HepG2 (cell line): Measurements from ENCODE around the gene AGPAT3. TPM values are rescaled to one million over a fixed set of nuclear protein-coding genes. Genes with fewer than 3 reads are reported as not detected.
A peak's percentile ranks its signal among the peaks of the same experiment; 100 is the strongest.

Experiments used
- PHF8 ChIP-seq: sonication (generic); formaldehyde crosslinking; IDR thresholded peaks from 2 replicates; pipeline ENCODE4 v1.5.0; 2020; ENCODE audit warnings: missing genetic modification reagents
- TOE1 ChIP-seq: sonication (generic); formaldehyde crosslinking; IDR thresholded peaks from 2 replicates; pipeline ENCODE4 v1.4.0; 2020; ENCODE audit warnings: mild to moderate bottlenecking, missing genetic modification reagents
- ZNF101 ChIP-seq: sonication (generic); formaldehyde crosslinking; IDR thresholded peaks from 2 replicates; pipeline ENCODE4 v1.4.0; 2020; ENCODE audit warnings: mild to moderate bottlenecking, low read depth, missing genetic modification reagents, borderline replicate concordance
- ZNF121 ChIP-seq: sonication (generic); formaldehyde crosslinking; IDR thresholded peaks from 2 replicates; pipeline ENCODE4 v1.5.0; 2020; ENCODE audit warnings: mild to moderate bottlenecking, missing genetic modification reagents
- ZNF263 ChIP-seq: sonication (generic); formaldehyde crosslinking; IDR thresholded peaks from 2 replicates; pipeline ENCODE4 v1.4.0; 2020; ENCODE audit warnings: missing genetic modification reagents
- ZNF331 ChIP-seq: sonication (generic); formaldehyde crosslinking; IDR thresholded peaks from 2 replicates; pipeline ENCODE4 v1.4.0; 2020; ENCODE audit warnings: missing genetic modification reagents
- ZNF335 ChIP-seq: sonication (generic); formaldehyde crosslinking; IDR thresholded peaks from 2 replicates; pipeline ENCODE4 v1.4.0; 2020; ENCODE audit warnings: missing genetic modification reagents
- ZNF709 ChIP-seq: sonication (generic); formaldehyde crosslinking; IDR thresholded peaks from 2 replicates; pipeline ENCODE4 v1.5.0; 2020; ENCODE audit warnings: mild to moderate bottlenecking, missing genetic modification reagents
- ZSCAN20 ChIP-seq: sonication (generic); formaldehyde crosslinking; IDR thresholded peaks from 2 replicates; pipeline ENCODE4 v1.4.0; 2020; ENCODE audit warnings: missing genetic modification reagents, mild to moderate bottlenecking, borderline replicate concordance
- polyA plus RNA-seq, 8 experiments: library from polyadenylated mRNA; depleted of rRNA in 3 of 8; stranded (reverse) in 7 of 8; unstranded in 1 of 8; fragments of >200 nt; fragmentation: Illumina TruSeq in 4 of 8; extraction: Trizol in 4 of 8; gene quantifications; 2 replicates each; pipeline versions ENCODE4 v1.2.1 to v1.2.3, GENCODE V29; 2011 to 2016; ENCODE audit warnings: low read depth in 4 of 8, missing spikeins in 1 of 8, mixed read lengths in 1 of 8; ENCODE audit not compliant: insufficient read depth in 1 of 8
- total RNA-seq, 5 experiments: library from RNA; depleted of rRNA; stranded (reverse); fragments of >200 nt; fragmentation: Illumina TruSeq; extraction: Trizol; gene quantifications; 2 replicates each; pipeline ENCODE4 v1.2.3, GENCODE V29; 2016; ENCODE audit warnings: low read depth in 1 of 5
- TF ChIP-seq, protein P1 (sequence below): sonication (generic); formaldehyde crosslinking; IDR thresholded peaks from 2 replicates; pipeline ENCODE4 v1.4.0; 2020; ENCODE audit warnings: mild to moderate bottlenecking, missing genetic modification reagents
- TF ChIP-seq, protein P2 (sequence below): IDR thresholded peaks from 2 replicates; pipeline ENCODE4 v1.6.1; 2016; ENCODE audit warnings: low read depth, borderline replicate concordance
- TF ChIP-seq, protein P3 (sequence below): sonication (generic); formaldehyde crosslinking; IDR thresholded peaks from 2 replicates; pipeline ENCODE4 v1.5.0; 2020; ENCODE audit warnings: mild to moderate bottlenecking, missing genetic modification reagents
- TF ChIP-seq, protein P4 (sequence below): sonication (generic); formaldehyde crosslinking; IDR thresholded peaks from 2 replicates; pipeline ENCODE4 v1.4.0; 2020; ENCODE audit warnings: missing genetic modification reagents, mild to moderate bottlenecking, borderline replicate concordance
- TF ChIP-seq, protein P5 (sequence below): sonication (generic); formaldehyde crosslinking; IDR thresholded peaks from 2 replicates; pipeline ENCODE4 v1.4.0; 2020; ENCODE audit warnings: mild to moderate bottlenecking, missing genetic modification reagents
- TF ChIP-seq, protein P6 (sequence below): sonication (generic); formaldehyde crosslinking; IDR thresholded peaks from 2 replicates; pipeline ENCODE4 v1.4.0; 2020; ENCODE audit warnings: missing genetic modification reagents
- TF ChIP-seq, protein P7 (sequence below): sonication (generic); formaldehyde crosslinking; IDR thresholded peaks from 2 replicates; pipeline ENCODE4 v1.4.0; 2020; ENCODE audit warnings: missing genetic modification reagents

AGPAT3 gene
- total and polyA plus RNA-seq, 2 of the 13 experiments (the other 11 are each of a cell fraction or from before 2014, with no cell fraction given): 32.2 to 54.4 TPM

DNA sequence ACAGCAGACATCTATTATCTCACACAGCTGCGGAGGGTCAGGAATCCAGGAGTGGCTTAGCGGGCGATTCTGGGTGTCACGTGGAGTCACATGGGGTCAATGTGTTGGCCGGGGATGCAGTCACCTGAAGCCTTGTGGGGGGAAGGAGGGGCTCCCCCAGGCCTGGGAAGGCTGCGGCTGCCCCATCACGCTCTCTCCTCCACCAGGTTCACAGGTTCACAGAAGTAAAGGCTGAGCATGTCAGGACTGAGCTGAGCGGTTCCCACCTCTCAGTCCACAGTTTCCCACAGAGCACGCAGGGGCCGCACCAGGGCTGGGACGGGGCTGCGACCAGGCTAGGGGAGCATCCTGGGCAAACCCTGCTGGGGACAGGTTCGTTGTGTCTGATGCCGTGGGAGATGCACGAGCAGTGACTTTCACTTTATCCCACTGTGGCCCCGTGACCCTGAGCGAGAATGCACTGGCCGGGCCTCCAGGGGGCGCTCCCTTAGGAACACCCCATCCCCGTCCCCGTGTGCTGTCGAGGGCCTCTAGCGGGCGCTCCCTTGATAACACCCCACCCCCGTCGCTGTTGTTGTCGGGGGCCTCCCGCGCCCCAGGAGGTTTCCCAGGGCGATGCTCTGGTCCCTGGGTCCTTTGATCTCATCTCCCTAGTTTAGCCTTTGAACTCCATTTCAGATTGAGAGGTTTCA is 73.9 kb downstream of the AGPAT3 start (continued):
- TF ChIP-seq ZNF263: peak; percentile 54; the same call in 1 of the 2 replicates
- no peak for TF ChIP-seq TOE1 (CRISPR knock-in tag)
- TF ChIP-seq ZNF335 (CRISPR knock-in tag): no peak
- 0 out of 2 replicates have a peak, but pooled peaks have one; percentile 39 for TF ChIP-seq ZNF331 (CRISPR knock-in tag)
- TF ChIP-seq, protein P1, sequence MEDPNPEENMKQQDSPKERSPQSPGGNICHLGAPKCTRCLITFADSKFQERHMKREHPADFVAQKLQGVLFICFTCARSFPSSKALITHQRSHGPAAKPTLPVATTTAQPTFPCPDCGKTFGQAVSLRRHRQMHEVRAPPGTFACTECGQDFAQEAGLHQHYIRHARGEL (CRISPR knock-in tag): 0 out of 2 replicates have a peak, but pooled peaks have one; percentile 60
- TF ChIP-seq, protein P2, sequence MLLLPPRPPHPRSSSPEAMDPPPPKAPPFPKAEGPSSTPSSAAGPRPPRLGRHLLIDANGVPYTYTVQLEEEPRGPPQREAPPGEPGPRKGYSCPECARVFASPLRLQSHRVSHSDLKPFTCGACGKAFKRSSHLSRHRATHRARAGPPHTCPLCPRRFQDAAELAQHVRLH (CRISPR knock-in tag): 0 out of 2 replicates have a peak, but pooled peaks have one; percentile 27
- TF ChIP-seq ZNF101 (CRISPR knock-in tag): no peak
- no peak; the same call in 1 of the 2 replicates for TF ChIP-seq ZNF121
- TF ChIP-seq, protein P3, sequence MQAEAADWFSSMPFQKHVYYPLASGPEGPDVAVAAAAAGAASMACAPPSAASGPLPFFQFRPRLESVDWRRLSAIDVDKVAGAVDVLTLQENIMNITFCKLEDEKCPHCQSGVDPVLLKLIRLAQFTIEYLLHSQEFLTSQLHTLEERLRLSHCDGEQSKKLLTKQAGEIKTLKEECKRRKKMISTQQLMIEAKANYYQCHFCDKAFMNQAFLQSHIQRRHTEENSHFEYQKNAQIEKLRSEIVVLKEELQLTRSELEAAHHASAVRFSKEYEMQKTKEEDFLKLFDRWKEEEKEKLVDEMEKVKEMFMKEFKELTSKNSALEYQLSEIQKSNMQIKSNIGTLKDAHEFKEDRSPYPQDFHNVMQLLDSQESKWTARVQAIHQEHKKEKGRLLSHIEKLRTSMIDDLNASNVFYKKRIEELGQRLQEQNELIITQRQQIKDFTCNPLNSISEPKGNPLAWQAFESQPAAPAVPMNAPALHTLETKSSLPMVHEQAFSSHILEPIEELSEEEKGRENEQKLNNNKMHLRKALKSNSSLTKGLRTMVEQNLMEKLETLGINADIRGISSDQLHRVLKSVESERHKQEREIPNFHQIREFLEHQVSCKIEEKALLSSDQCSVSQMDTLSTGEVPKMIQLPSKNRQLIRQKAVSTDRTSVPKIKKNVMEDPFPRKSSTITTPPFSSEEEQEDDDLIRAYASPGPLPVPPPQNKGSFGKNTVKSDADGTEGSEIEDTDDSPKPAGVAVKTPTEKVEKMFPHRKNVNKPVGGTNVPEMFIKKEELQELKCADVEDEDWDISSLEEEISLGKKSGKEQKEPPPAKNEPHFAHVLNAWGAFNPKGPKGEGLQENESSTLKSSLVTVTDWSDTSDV (CRISPR knock-in tag): no peak
- TF ChIP-seq, protein P4, sequence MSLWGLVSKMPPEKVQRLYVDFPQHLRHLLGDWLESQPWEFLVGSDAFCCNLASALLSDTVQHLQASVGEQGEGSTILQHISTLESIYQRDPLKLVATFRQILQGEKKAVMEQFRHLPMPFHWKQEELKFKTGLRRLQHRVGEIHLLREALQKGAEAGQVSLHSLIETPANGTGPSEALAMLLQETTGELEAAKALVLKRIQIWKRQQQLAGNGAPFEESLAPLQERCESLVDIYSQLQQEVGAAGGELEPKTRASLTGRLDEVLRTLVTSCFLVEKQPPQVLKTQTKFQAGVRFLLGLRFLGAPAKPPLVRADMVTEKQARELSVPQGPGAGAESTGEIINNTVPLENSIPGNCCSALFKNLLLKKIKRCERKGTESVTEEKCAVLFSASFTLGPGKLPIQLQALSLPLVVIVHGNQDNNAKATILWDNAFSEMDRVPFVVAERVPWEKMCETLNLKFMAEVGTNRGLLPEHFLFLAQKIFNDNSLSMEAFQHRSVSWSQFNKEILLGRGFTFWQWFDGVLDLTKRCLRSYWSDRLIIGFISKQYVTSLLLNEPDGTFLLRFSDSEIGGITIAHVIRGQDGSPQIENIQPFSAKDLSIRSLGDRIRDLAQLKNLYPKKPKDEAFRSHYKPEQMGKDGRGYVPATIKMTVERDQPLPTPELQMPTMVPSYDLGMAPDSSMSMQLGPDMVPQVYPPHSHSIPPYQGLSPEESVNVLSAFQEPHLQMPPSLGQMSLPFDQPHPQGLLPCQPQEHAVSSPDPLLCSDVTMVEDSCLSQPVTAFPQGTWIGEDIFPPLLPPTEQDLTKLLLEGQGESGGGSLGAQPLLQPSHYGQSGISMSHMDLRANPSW: no peak
- TF ChIP-seq, protein P5, sequence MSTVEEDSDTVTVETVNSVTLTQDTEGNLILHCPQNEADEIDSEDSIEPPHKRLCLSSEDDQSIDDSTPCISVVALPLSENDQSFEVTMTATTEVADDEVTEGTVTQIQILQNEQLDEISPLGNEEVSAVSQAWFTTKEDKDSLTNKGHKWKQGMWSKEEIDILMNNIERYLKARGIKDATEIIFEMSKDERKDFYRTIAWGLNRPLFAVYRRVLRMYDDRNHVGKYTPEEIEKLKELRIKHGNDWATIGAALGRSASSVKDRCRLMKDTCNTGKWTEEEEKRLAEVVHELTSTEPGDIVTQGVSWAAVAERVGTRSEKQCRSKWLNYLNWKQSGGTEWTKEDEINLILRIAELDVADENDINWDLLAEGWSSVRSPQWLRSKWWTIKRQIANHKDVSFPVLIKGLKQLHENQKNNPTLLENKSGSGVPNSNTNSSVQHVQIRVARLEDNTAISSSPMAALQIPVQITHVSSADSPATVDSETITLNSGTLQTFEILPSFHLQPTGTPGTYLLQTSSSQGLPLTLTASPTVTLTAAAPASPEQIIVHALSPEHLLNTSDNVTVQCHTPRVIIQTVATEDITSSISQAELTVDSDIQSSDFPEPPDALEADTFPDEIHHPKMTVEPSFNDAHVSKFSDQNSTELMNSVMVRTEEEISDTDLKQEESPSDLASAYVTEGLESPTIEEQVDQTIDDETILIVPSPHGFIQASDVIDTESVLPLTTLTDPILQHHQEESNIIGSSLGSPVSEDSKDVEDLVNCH (CRISPR knock-in tag): no peak
- TF ChIP-seq, protein P6, sequence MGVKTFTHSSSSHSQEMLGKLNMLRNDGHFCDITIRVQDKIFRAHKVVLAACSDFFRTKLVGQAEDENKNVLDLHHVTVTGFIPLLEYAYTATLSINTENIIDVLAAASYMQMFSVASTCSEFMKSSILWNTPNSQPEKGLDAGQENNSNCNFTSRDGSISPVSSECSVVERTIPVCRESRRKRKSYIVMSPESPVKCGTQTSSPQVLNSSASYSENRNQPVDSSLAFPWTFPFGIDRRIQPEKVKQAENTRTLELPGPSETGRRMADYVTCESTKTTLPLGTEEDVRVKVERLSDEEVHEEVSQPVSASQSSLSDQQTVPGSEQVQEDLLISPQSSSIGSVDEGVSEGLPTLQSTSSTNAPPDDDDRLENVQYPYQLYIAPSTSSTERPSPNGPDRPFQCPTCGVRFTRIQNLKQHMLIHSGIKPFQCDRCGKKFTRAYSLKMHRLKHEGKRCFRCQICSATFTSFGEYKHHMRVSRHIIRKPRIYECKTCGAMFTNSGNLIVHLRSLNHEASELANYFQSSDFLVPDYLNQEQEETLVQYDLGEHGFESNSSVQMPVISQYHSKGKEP (CRISPR knock-in tag): no peak
- no peak for TF ChIP-seq ZNF709 (CRISPR knock-in tag)
- no peak; the same call in 1 of the 2 replicates for TF ChIP-seq ZSCAN20
- TF ChIP-seq, protein P7, sequence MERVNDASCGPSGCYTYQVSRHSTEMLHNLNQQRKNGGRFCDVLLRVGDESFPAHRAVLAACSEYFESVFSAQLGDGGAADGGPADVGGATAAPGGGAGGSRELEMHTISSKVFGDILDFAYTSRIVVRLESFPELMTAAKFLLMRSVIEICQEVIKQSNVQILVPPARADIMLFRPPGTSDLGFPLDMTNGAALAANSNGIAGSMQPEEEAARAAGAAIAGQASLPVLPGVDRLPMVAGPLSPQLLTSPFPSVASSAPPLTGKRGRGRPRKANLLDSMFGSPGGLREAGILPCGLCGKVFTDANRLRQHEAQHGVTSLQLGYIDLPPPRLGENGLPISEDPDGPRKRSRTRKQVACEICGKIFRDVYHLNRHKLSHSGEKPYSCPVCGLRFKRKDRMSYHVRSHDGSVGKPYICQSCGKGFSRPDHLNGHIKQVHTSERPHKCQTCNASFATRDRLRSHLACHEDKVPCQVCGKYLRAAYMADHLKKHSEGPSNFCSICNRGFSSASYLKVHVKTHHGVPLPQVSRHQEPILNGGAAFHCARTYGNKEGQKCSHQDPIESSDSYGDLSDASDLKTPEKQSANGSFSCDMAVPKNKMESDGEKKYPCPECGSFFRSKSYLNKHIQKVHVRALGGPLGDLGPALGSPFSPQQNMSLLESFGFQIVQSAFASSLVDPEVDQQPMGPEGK (CRISPR knock-in tag): peak; percentile 87
- TF ChIP-seq PHF8 (CRISPR knock-in tag): peak; percentile 45; the same call in 1 of the 2 replicates
